HepG2 (cell line): ENCODE measurements around the gene TREX2. TPM values are rescaled to one million over a fixed set of nuclear protein-coding genes. Genes with fewer than 3 reads are reported as not detected.

Experiments
- ARNTL ChIP-seq: sonication (generic); formaldehyde crosslinking; IDR thresholded peaks from 2 replicates; pipeline ENCODE4 v1.4.0; 2020; ENCODE audit warnings: mild to moderate bottlenecking, missing genetic modification reagents
- EP300 ChIP-seq, 3 experiments: sonication (generic) in 1 of 3; formaldehyde crosslinking in 1 of 3; IDR thresholded peaks; 2 replicates each; pipeline versions ENCODE4 v1.5.1 to v1.6.1; 2011 to 2020; ENCODE audit warnings: low read depth in 2 of 3, low read length in 2 of 3, borderline replicate concordance in 1 of 3, improper control_type of control experiment in 1 of 3, mild to moderate bottlenecking in 1 of 3, missing genetic modification reagents in 1 of 3, moderate library complexity in 1 of 3
- ETV5 ChIP-seq: IDR thresholded peaks from 2 replicates; pipeline ENCODE4 v1.6.1; 2018; ENCODE audit warnings: missing biosample characterization, missing genetic modification reagents, inconsistent platforms, borderline replicate concordance
- FOXA3 ChIP-seq: IDR thresholded peaks from 2 replicates; pipeline ENCODE4 v1.6.1; 2016; ENCODE audit warnings: missing genetic modification reagents, missing compliant biosample characterization
- FOXM1 ChIP-seq: sonication (generic); formaldehyde crosslinking; IDR thresholded peaks from 2 replicates; pipeline ENCODE4 v1.5.0; 2020; ENCODE audit warnings: missing genetic modification reagents
- HDAC2 ChIP-seq: sonication (generic); formaldehyde crosslinking; IDR thresholded peaks from 2 replicates; pipeline ENCODE4 v1.4.0; 2020; ENCODE audit warnings: missing genetic modification reagents
- HNRNPK ChIP-seq: fragments of 200-400 bp; formaldehyde crosslinking; IDR thresholded peaks from 2 replicates; pipeline ENCODE4 v1.6.1; 2018; ENCODE audit warnings: low read length, low read depth, moderate library complexity, mild to moderate bottlenecking; ENCODE audit not compliant: poor library complexity, severe bottlenecking
- MED1 ChIP-seq: sonication (generic); formaldehyde crosslinking; IDR thresholded peaks from 2 replicates; pipeline ENCODE4 v1.4.0; 2020; ENCODE audit warnings: missing genetic modification reagents
- NCOA2 ChIP-seq: sonication (generic); formaldehyde crosslinking; IDR thresholded peaks from 2 replicates; pipeline ENCODE4 v1.8.0; 2022; ENCODE audit warnings: inconsistent platforms
- PPARG ChIP-seq: conservative IDR thresholded peaks from 2 replicates; pipeline ENCODE4 v1.6.1; 2016; ENCODE audit warnings: missing biosample characterization, missing genetic modification reagents
- RBAK ChIP-seq: sonication (generic); formaldehyde crosslinking; IDR thresholded peaks from 2 replicates; pipeline ENCODE4 v1.5.1; 2020; ENCODE audit warnings: mild to moderate bottlenecking, missing genetic modification reagents
- SALL2 ChIP-seq: sonication (generic); formaldehyde crosslinking; IDR thresholded peaks from 2 replicates; pipeline ENCODE4 v1.8.1; 2023; ENCODE audit warnings: mild to moderate bottlenecking, missing genetic modification reagents, inconsistent platforms
- SNAI1 ChIP-seq: sonication (generic); formaldehyde crosslinking; IDR thresholded peaks from 2 replicates; pipeline ENCODE4 v1.5.0; 2020; ENCODE audit warnings: mild to moderate bottlenecking, missing genetic modification reagents, borderline replicate concordance
- ZFAT ChIP-seq: sonication (generic); formaldehyde crosslinking; conservative IDR thresholded peaks from 2 replicates; pipeline ENCODE4 v1.8.1; 2023; ENCODE audit warnings: missing genetic modification reagents, inconsistent platforms
- ZFY ChIP-seq: sonication (generic); formaldehyde crosslinking; IDR thresholded peaks from 2 replicates; pipeline ENCODE4 v1.4.0; 2020; ENCODE audit warnings: missing genetic modification reagents
- ZNF138 ChIP-seq: sonication (generic); formaldehyde crosslinking; IDR thresholded peaks from 2 replicates; pipeline ENCODE4 v1.5.0; 2020; ENCODE audit warnings: mild to moderate bottlenecking, low read depth, missing genetic modification reagents
- ZNF451 ChIP-seq: sonication (generic); formaldehyde crosslinking; IDR thresholded peaks from 2 replicates; pipeline ENCODE4 v1.5.0; 2020; ENCODE audit warnings: mild to moderate bottlenecking, missing genetic modification reagents
- ZNF484 ChIP-seq: sonication (generic); formaldehyde crosslinking; IDR thresholded peaks from 2 replicates; pipeline ENCODE4 v1.5.1; 2020; ENCODE audit warnings: mild to moderate bottlenecking, low read depth, missing genetic modification reagents, borderline replicate concordance
- ZNF577 ChIP-seq: sonication (generic); formaldehyde crosslinking; IDR thresholded peaks from 2 replicates; pipeline ENCODE4 v1.4.0; 2020; ENCODE audit warnings: mild to moderate bottlenecking, low read depth, missing genetic modification reagents, borderline replicate concordance
- ZNF761 ChIP-seq: sonication (generic); formaldehyde crosslinking; conservative IDR thresholded peaks from 2 replicates; pipeline ENCODE4 v1.4.0; 2020; ENCODE audit warnings: mild to moderate bottlenecking, missing genetic modification reagents
- ZNF782 ChIP-seq: sonication (generic); formaldehyde crosslinking; IDR thresholded peaks from 2 replicates; pipeline ENCODE4 v1.4.0; 2020; ENCODE audit warnings: missing genetic modification reagents, mild to moderate bottlenecking, borderline replicate concordance
- ZNF788 ChIP-seq: sonication (generic); formaldehyde crosslinking; IDR thresholded peaks from 2 replicates; pipeline ENCODE4 v1.5.0; 2020; ENCODE audit warnings: mild to moderate bottlenecking, missing genetic modification reagents, borderline replicate concordance
- polyA plus RNA-seq, 8 experiments: library from polyadenylated mRNA; depleted of rRNA in 3 of 8; stranded (reverse) in 7 of 8; unstranded in 1 of 8; fragments of >200 nt; fragmentation: Illumina TruSeq in 4 of 8; extraction: Trizol in 4 of 8; gene quantifications; 2 replicates each; pipeline versions ENCODE4 v1.2.1 to v1.2.3, GENCODE V29; 2011 to 2016; ENCODE audit warnings: low read depth in 4 of 8, missing spikeins in 1 of 8, mixed read lengths in 1 of 8; ENCODE audit not compliant: insufficient read depth in 1 of 8
- total RNA-seq, 5 experiments: library from RNA; depleted of rRNA; stranded (reverse); fragments of >200 nt; fragmentation: Illumina TruSeq; extraction: Trizol; gene quantifications; 2 replicates each; pipeline ENCODE4 v1.2.3, GENCODE V29; 2016; ENCODE audit warnings: low read depth in 1 of 5
- TF ChIP-seq, protein P1 (sequence below), 2 experiments: sonication (generic) in 1 of 2; formaldehyde crosslinking in 1 of 2; IDR thresholded peaks; 2 replicates each; pipeline versions ENCODE4 v1.5.1 to v1.6.1; 2011 to 2020; ENCODE audit warnings: borderline replicate concordance in 1 of 2, low read depth in 1 of 2, low read length in 1 of 2, mild to moderate bottlenecking in 1 of 2, missing genetic modification reagents in 1 of 2, moderate library complexity in 1 of 2
- TF ChIP-seq, protein P2 (sequence below): sonication (generic); formaldehyde crosslinking; IDR thresholded peaks from 2 replicates; pipeline ENCODE4 v1.4.0; 2020; ENCODE audit warnings: missing genetic modification reagents, low read depth, mild to moderate bottlenecking, borderline replicate concordance
- TF ChIP-seq, protein P3 (sequence below): sonication (generic); formaldehyde crosslinking; IDR thresholded peaks from 2 replicates; pipeline ENCODE4 v1.4.0; 2020; ENCODE audit warnings: mild to moderate bottlenecking, missing genetic modification reagents

TREX2 gene
- total and polyA plus RNA-seq, 2 of the 13 experiments (the other 11 are each of a cell fraction or from before 2014, with no cell fraction given) = 0.13 to 0.18 TPM

DNA sequence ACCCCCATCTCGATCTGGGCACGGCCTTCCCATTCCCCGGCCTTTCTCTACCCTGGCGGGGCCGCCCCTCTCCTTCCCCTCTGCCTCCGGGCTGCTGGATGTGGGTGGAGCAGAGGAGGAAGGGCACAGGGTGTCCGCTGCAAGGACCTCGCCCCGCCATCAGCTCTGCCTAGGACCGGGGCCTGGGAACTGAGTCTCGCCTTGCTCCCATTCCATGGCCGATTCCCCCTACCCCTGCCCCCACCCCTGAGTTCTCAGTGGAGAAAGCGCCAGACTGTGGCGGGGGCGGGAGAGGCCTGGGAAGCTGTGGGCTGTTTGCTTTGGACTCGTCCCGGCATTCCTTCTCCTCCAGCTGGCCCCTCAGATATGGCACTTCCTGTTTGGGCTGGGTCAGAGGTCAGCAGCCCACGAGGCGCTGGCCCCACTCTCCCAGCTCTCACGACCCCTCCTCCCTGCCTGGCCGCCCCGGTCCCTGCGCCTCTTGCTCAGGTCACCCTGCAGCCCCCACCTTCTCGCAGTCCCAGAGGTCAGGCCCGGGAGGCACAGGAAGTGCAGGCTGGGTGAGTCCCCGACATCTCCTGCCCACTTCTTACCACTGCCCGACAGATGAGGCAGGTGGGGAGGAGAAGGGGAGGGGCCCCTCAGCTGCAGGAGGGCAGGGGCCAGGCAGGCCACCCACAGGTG lies 42.5 kb upstream of the TREX2 start (continued):
- peak; percentile 81 for TF ChIP-seq PPARG (CRISPR knock-in tag)
- TF ChIP-seq HDAC2 = peak; percentile 42; the same call in 1 of the 2 replicates
- TF ChIP-seq EP300 (IDR thresholded peaks at IDR 0.05; ENCODE audit: low read depth in 2 of 2, low read length in 2 of 2) = peak in 1 of 2 experiments; percentile 53; a peak in 1 of 4 replicates
- 0 out of 2 replicates have a peak, but pooled peaks have one; percentile 23 for TF ChIP-seq EP300 (CRISPR knock-in tag; IDR thresholded peaks at IDR 0.05; ENCODE audit: borderline replicate concordance)
- no peak for TF ChIP-seq SALL2
- peak; percentile 33 for TF ChIP-seq ZFY
- TF ChIP-seq ZNF451 (CRISPR knock-in tag) = no peak
- TF ChIP-seq ZNF782 = no peak
- no peak for TF ChIP-seq SNAI1
- TF ChIP-seq ZNF138 = no peak
- TF ChIP-seq NCOA2 (CRISPR knock-in tag) = 0 out of 2 replicates have a peak, but pooled peaks have one; percentile 19
- TF ChIP-seq FOXM1 (CRISPR knock-in tag) = no peak
- TF ChIP-seq, protein P1, sequence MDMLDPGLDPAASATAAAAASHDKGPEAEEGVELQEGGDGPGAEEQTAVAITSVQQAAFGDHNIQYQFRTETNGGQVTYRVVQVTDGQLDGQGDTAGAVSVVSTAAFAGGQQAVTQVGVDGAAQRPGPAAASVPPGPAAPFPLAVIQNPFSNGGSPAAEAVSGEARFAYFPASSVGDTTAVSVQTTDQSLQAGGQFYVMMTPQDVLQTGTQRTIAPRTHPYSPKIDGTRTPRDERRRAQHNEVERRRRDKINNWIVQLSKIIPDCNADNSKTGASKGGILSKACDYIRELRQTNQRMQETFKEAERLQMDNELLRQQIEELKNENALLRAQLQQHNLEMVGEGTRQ (IDR thresholded peaks at IDR 0.05; ENCODE audit: low read depth, low read length) = no peak
- TF ChIP-seq, protein P1 (CRISPR knock-in tag; IDR thresholded peaks at IDR 0.05; ENCODE audit: borderline replicate concordance) = no peak
- TF ChIP-seq ZNF484 (CRISPR knock-in tag) = no peak
- TF ChIP-seq RBAK (CRISPR knock-in tag) = no peak
- peak; percentile 52; the same call in 1 of the 2 replicates for TF ChIP-seq FOXA3
- 0 out of 2 replicates have a peak, but pooled peaks have one; percentile 27 for TF ChIP-seq ZNF761 (CRISPR knock-in tag)
- TF ChIP-seq, protein P2, sequence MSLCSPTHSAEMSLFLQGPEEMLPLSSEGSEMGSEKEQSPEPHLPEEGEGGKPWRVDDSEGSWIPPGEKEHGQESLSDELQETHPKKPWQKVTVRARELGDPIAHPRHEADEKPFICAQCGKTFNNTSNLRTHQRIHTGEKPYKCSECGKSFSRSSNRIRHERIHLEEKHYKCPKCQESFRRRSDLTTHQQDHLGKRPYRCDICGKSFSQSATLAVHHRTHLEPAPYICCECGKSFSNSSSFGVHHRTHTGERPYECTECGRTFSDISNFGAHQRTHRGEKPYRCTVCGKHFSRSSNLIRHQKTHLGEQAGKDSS (CRISPR knock-in tag) = peak; percentile 24; the same call in 1 of the 2 replicates
- peak; percentile 33; the same call in 1 of the 2 replicates for TF ChIP-seq ZNF788
- TF ChIP-seq ARNTL = no peak
- TF ChIP-seq MED1 (CRISPR knock-in tag) = 0 out of 2 replicates have a peak, but pooled peaks have one; percentile 39
- TF ChIP-seq ETV5 (CRISPR knock-in tag) = peak; percentile 81
- TF ChIP-seq ZFAT (CRISPR knock-in tag) = no peak
- TF ChIP-seq, protein P3, sequence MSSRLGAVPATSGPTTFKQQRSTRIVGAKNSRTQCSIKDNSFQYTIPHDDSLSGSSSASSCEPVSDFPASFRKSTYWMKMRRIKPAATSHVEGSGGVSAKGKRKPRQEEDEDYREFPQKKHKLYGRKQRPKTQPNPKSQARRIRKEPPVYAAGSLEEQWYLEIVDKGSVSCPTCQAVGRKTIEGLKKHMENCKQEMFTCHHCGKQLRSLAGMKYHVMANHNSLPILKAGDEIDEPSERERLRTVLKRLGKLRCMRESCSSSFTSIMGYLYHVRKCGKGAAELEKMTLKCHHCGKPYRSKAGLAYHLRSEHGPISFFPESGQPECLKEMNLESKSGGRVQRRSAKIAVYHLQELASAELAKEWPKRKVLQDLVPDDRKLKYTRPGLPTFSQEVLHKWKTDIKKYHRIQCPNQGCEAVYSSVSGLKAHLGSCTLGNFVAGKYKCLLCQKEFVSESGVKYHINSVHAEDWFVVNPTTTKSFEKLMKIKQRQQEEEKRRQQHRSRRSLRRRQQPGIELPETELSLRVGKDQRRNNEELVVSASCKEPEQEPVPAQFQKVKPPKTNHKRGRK (CRISPR knock-in tag) = no peak
- TF ChIP-seq HNRNPK = no peak
- TF ChIP-seq ZNF577 (CRISPR knock-in tag) = no peak
